NT2/D1 (cell line): ENCODE data around the gene CTNS.

ENCODE experiments used
- DNase-seq: peaks from one replicate; pipeline ENCODE4 v3.0.0-alpha.2; 2011; ENCODE audit warnings: low read depth, low spot score
- H3K27me3 ChIP-seq: 2 replicates; pipeline ENCODE4 v1.6.0; 2011; ENCODE audit warnings: mild to moderate bottlenecking; ENCODE audit not compliant: insufficient read length, insufficient read depth
- H3K36me3 ChIP-seq: 2 replicates; pipeline ENCODE4 v1.6.1; 2011; ENCODE audit warnings: mild to moderate bottlenecking, low read length, mixed read lengths; ENCODE audit not compliant: insufficient read depth, insufficient read length
- H3K4me1 ChIP-seq: 2 replicates; pipeline ENCODE4 v1.5.1; 2011; ENCODE audit not compliant: insufficient read depth, insufficient read length
- H3K4me3 ChIP-seq: 2 replicates; pipeline ENCODE4 v1.5.1; 2011; ENCODE audit warnings: low read depth; ENCODE audit not compliant: insufficient read length
- H3K9ac ChIP-seq: 2 replicates; pipeline ENCODE4 v1.6.0; 2011; ENCODE audit warnings: low read depth; ENCODE audit not compliant: insufficient read length
- H3K9me3 ChIP-seq: 2 replicates; pipeline ENCODE4 v1.5.1; 2011; ENCODE audit warnings: mild to moderate bottlenecking, low read length; ENCODE audit not compliant: insufficient read depth
- SUZ12 ChIP-seq: IDR thresholded peaks from 2 replicates; pipeline ENCODE4 v1.6.1; 2011; ENCODE audit not compliant: insufficient read length, insufficient read depth; ENCODE audit errors: extremely low read depth
- YY1 ChIP-seq: IDR thresholded peaks from 2 replicates; pipeline ENCODE4 v1.6.1; 2011; ENCODE audit not compliant: insufficient read length, insufficient read depth
- ZNF274 ChIP-seq: IDR thresholded peaks from 2 replicates; pipeline ENCODE4 v1.6.1; 2011; ENCODE audit warnings: mild to moderate bottlenecking, low read depth, low read length

Gene CTNS

GRCh38 chr17:3708366-3708765, 71.8 kb downstream of the CTNS start:
- Histone ChIP-seq H3K4me3 (no peak overlapping the region), H3K4me1 (no peaks in the 10 kb centered on the region), H3K9me3 (no peaks in the 10 kb centered on the region), H3K27me3 (no peaks in the 10 kb centered on the region), H3K9ac (no peak overlapping the region), H3K36me3 (peaks cover 13% of the 10 kb centered on the region)
- no peak for DNase-seq
- TF ChIP-seq YY1, result no peak
- TF ChIP-seq ZNF274, result no peak
- no peak for TF ChIP-seq SUZ12

GRCh38 chr17:3710951-3711383, 74.4 kb downstream of the CTNS start:
- Histone ChIP-seq H3K9me3 (no peaks in the 10 kb centered on the region), H3K27me3 (no peaks in the 10 kb centered on the region), H3K36me3 (peaks cover 29% of the 10 kb centered on the region), H3K9ac (no peak overlapping the region), H3K4me3 (no peak overlapping the region), H3K4me1 (no peaks in the 10 kb centered on the region)
- TF ChIP-seq SUZ12 (no peak), ZNF274 (no peak), YY1 (no peak)
- DNase-seq, result no peak
